ENCODE data around the gene STAT4.

GRCh38 chr2:191013932-191014652 is 136.7 kb downstream of the STAT4 start, which contains the start of gene STAT1:
- TF ChIP-seq ZNF8 (CRISPR knock-in tag; IDR thresholded peaks at IDR 0.05) (no peak), PATZ1 (CRISPR knock-in tag; IDR thresholded peaks at IDR 0.05; ENCODE audit: borderline replicate concordance) (peak; percentile 96), ZNF565 (CRISPR knock-in tag; conservative IDR thresholded peaks at IDR 0.05; ENCODE audit: low read depth) (no peak), ZFP3 (CRISPR knock-in tag; IDR thresholded peaks at IDR 0.05) (no peak), ARNTL (CRISPR knock-in tag; IDR thresholded peaks at IDR 0.05; ENCODE audit: borderline replicate concordance, low read depth) (0 out of 2 replicates have a peak, but pooled peaks have one; percentile 7), BACH2 (CRISPR knock-in tag; IDR thresholded peaks at IDR 0.05; ENCODE audit: borderline replicate concordance) (no peak), SNAI2 (CRISPR knock-in tag; IDR thresholded peaks at IDR 0.05) (no peak), ZNF70 (CRISPR knock-in tag; IDR thresholded peaks at IDR 0.05) (no peak), TSHZ2 (CRISPR knock-in tag; IDR thresholded peaks at IDR 0.05) (no peak; the same call in 1 of the 2 replicates), TCF4 (CRISPR knock-in tag; IDR thresholded peaks at IDR 0.05; ENCODE audit: borderline replicate concordance) (peak; percentile 33; the same call in 1 of the 2 replicates)

All from SK-N-SH treated with all-trans-retinoic acid at 6 μM for 48 hours (cell line).